ENCODE data around the gene CLCF1.
"Not testable (repeated sequence)": the region's sequence is repeated elsewhere in the genome, so short reads cannot be mapped to it uniquely, and the experiment has no call there.

CLCF1 gene

DNA sequence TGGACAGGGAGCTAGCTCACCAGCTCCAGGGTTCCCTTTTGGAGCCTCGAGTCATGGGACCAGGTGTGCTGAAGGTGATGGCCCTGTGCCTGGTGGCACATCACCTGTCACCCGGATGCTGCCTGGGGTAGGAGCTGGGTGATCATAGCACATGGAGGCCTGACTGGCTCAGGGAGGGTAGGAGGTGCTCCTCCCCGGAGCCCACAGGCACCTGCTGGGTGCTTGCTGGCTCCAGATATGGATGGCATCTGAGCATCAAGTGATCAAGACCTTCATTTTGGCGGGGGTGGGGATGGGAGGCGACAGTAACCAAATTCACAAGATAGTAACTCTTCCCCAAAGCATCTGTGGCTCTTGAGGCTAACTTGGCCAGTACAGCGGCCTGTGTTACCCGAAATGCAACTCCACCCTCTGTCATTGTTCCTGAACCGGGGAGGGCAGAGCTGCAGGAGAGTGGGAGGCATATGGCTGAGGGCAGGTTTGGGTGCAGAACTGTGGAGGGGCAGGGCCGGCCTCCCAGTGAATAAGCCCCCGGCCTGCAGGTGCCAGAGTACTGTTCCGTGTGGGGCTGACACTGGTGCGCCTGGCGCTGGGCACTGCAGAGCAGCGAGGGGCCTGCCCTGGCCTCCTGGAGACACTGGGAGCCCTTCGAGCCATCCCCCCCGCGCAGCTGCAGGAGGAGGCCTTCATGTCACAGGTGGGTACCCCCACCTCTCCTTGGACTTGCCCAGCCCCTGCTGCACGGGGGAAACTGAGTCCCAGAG, 35.2 kb upstream of the CLCF1 start:
- FAIRE-seq: no peak

DNA sequence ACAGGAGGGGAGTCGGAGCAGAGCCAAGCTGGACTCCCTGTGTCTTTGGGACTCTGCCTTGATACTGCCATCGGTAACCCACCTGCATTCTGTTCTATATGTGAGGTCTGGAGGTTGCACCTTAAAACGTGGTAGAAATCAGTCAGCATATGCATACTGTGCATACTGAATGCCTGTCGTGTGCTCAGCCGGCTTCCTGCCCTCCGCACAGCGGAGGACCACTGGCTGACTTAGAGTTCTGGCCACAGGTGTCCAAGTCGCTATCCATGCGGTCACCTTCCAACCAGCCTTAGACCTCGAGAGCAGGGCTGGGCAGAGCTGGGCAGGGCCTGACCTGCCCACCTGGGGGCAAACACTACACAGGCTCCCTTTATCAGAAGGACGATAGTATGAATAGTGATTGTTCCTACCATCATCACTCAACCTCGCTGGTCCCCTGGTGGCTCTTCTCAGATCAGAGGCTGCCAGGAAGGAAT, 34.3 kb upstream of the CLCF1 start:
- no peak for FAIRE-seq

DNA sequence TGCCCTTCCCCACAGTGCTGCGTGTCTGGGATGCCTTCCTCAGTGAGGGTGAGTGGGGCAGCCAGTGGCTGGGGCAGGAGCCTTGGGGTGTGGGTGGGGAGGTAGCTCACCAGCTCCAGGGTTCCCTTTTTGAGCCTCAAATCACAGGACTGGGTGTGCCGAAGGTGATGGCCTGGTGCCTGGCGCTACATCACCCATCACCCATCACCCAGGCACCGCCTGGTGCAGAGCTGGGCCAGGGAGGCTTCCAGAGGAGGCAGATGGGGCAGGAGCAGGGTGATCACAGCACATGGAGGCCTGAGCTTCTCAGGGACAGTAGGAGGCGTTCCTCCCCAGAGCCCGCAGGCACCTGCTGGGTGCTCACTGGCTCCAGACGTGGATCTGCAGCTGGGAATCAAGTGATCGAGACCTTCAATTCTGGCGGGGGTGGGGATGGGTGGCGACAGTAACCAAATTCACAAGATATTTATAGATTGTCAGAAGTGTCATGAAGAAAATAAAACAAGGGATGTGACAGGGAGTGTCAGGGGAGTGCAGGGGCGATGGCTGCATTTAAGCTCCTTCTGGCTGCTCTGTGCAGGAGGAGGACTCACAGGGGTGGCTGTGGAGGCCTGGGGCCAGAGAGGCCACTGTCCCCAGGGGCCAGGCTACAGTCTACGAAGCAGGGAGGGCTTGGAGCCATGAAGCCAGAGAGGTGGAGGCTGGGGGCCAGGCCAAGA, 33.7 kb upstream of the CLCF1 start:
- no peak for FAIRE-seq

DNA sequence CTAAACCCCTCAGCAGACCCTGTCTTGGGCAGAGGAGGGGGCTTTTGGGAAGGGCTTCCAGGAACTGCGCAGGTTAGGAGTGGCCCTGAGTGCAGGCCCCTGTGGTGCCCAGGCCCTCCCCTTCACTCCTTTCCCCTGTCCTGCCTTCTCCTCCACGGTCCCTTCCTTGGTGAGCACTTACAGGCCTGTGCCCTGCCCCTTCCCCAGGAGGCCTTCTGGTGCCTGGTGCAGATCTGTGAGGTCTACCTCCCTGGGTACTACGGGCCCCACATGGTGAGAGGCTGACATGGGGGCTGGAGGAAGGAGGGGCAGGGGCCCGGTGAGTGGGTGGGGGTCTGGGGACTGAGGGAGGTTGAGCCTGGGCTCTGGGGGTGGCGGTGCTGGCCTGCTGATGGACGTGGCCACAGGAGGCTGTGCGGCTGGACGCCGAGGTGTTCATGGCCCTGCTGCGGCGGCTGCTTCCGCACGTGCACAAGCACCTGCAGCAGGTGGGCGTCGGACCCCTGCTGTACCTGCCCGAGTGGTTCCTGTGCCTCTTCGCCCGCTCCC, 33.1 kb upstream of the CLCF1 start:
- FAIRE-seq: no peak

DNA sequence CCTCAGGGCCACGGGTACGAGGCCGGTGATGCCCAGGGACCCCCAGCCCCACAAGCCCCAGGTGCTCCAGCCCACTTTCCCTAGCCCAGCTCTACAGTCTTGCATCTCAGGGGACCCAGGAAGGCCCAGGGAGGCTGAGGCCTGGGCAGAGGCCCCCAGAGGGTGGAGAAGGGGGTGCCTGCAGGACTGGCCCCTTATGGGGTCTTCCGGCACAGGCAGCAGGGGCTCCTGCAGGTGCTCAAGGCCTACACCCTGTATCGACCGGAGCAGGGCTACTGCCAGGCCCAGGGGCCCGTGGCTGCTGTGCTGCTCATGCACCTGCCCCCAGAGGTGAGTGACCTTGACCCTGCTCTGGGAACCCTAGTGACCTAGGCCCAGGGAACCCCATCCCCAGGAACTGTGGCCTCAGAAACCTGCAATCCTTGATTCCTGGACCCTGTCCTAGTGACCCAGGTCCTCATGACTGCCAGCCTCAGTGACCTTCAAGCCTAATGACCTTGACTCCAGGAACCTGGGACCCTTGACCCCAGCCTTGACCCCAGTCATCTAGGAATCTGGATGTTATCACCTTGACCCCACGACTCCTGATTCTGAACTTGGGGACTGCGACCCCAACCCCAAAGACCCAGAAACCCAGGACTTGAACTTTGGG, 32.4 kb upstream of the CLCF1 start:
- FAIRE-seq: no peak

DNA sequence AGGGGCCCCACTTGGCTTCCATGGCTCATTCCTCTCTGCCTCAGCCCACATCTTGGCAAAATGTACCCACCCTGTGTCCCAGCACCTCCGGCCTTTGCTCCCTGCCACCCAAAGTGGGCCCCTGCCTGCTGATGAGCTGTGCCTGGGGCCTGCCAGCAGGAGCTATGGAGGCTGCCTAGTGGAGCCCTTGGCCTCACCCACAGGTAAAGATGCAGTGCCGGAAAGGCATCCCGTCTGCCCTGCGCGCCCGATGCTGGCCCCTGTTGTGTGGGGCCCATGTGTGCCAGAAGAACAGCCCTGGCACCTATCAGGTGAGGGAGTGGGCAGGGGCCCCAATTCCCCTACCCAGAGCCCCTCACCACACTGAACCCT, 31.8 kb upstream of the CLCF1 start:
- no peak for FAIRE-seq

DNA sequence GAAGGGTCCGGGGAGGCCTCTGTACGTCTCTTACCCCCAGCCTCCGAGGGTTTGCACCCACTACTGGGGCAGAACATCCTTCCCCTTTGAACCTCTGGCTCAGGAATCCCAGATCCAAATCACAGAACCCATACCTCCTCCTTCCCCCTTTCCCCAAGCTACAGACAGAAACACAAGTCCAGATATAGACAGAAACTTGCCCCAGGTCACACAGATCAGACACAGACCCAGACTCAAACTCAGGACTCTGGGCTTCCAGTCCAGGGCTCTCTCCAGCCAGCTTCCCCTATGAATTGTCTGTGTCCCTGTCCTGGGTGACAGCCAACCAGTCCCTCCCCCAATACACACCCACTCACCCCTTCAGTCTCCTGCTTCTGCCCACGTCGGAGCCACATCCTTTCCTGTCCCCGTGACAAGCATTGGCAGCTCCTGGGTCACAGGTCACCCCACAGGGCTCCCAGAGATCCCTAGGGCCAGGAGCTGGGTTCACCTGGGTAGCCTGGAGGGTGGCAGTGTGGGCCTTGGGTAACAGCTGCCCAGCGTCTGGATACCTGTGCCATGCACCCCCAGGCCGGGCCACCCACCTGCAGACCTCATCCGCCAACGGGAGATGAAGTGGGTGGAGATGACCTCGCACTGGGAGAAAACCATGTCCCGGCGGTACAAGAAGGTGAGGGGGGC, 31.3 kb upstream of the CLCF1 start:
- no peak for FAIRE-seq

DNA sequence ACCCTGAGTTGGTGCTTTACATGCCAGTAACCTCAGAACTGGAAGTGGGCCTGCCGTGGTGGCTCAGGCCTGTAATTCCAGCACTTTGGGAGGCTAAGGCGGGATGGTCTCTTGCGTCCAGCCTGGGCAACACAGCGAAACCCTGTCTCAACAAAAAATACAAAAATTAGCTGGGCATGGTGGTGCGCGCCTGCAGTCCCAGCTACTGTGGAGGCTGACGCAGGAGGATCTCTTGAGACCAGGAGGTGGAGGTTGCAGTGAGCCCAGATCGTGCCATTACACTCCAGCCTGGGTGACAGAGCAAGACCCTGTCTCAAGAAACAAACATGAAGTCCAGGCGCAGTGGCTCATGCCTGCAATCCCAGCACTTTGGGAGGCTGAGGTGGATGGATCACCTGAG, 29.7 kb upstream of the CLCF1 start:
- not testable (repeated sequence) for FAIRE-seq

DNA sequence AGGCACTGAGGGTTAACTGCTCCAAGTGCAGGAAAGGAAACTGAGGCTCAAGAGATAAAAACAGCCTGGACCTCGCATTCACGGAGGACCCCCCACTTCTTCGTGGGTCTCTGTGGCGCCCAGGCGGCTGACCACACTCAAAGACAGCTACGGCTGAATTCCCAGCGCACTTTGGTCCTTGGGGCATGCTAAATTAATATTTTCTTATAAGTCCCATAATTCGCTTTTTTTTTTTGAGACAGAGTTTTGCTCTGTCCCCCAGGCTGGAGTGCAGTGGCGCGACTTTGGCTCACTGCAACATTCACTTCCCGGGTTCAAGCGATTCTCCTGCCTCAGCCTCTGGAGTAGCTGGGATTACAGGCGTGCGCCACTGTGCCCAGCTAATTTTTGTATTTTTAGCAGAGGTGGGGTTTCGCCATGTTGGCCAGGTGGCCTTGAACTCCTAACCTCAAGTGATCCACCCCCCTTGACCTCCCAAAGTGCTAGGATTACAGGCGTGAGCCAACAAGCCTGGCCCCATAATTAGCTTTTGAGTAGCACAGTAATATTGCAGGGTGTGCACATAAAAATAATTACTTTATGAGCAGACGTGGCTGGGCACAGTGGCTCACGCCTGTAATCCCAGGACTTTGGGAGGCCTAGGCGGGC, 28.9 kb upstream of the CLCF1 start:
- FAIRE-seq: not testable (repeated sequence)

DNA sequence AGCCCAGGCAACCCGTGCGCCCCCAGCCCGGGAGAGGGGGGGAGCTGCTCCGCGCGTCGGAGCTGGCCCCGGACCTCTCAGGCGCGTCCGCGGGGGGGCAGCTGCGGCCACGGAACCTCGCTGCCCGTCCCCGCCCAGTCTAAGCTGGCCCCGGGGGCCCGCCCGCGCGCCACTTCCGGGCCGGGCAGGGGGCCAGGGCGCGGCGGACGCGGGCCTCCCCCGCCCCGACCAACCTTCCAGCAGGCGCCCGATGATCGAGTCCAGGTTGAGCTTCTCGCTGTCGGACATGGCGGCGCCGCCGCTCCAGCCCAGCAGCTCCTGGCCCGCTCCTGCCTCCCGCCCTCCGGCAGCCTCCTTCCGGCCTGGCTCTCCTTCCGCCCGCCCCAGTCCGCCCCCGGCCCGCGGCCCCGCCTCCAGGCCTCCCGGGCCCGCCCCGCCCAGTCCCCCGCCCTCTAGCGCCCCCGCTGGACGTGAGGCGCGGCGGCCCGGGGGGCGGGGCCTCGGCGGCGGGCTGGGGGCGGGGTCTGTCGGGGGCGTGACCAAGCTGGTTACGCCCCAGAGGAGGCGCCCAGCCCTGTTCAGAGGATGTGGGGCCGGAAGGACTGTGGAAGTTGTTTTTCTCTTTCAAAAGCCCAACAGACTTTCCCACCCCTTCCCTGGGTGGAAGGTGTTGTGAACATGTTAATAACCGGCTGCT, 28.2 kb upstream of the CLCF1 start, which contains the start of gene PPP1CA:
Gene PPP1CA, minus strand, starts transcription at position 364 of the 697 bp plus-strand sequence. Its CDS starts 76 bp downstream, at position 288.
- no peak for FAIRE-seq

DNA sequence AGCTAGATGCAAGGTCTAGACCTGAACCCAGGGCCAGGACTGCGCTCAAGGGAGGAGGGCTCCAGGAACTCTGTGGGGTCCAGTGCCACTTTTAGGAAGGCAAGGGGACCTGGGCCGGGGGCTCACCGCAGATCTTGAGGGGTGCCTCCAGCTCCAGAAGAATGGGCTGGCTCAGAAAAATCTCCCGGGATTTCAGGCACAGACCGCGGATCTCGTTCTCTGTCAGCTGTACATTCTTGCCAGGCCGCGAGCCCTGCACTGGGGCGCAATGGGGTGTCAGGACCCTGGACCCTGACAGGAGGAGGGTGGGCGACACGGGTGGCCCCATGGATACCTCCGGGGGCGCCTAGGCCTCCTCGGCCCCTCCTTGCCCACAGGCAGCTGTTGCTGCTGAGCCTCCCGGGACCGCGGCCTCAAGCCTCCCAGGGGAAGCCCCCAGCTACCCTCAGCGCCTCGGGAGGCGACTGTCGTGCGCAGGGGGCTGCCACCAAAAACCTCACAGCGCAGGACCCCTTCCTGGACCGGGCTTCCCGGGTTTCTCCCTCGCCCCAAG, 27.6 kb upstream of the CLCF1 start:
- no peak for FAIRE-seq

DNA sequence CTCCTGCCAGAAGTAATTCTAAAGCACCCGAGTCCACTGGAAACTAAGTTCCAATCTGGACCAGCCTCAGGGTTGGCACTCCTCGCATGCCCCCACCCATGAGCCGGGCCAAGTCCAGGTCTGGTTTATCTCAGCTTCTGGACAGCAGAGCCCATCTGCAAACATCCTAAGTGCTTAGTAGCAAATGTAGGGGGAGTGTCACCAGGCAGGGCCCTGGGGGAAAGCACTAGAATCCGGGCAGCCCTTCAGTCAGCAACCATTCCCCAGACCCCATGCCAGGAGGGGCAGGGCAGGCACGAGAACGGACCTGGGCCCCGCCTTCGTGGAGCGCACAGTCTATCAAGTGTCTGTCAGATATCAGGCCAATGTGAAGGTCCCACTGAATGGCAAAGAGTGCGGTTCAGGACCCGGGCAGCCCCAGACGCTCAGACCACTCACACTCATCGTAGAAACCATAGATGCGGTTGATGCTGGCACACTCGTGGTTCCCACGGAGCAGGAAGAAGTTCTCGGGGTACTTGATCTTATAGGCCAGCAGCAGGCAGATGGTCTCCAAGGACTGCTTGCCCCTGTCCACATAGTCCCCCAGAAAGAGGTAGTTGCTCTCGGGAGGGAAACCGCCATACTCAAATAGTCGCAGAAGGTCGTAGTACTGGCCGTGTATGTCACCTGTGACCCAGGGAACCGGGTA, 27.0 kb upstream of the CLCF1 start:
- FAIRE-seq: no peak

DNA sequence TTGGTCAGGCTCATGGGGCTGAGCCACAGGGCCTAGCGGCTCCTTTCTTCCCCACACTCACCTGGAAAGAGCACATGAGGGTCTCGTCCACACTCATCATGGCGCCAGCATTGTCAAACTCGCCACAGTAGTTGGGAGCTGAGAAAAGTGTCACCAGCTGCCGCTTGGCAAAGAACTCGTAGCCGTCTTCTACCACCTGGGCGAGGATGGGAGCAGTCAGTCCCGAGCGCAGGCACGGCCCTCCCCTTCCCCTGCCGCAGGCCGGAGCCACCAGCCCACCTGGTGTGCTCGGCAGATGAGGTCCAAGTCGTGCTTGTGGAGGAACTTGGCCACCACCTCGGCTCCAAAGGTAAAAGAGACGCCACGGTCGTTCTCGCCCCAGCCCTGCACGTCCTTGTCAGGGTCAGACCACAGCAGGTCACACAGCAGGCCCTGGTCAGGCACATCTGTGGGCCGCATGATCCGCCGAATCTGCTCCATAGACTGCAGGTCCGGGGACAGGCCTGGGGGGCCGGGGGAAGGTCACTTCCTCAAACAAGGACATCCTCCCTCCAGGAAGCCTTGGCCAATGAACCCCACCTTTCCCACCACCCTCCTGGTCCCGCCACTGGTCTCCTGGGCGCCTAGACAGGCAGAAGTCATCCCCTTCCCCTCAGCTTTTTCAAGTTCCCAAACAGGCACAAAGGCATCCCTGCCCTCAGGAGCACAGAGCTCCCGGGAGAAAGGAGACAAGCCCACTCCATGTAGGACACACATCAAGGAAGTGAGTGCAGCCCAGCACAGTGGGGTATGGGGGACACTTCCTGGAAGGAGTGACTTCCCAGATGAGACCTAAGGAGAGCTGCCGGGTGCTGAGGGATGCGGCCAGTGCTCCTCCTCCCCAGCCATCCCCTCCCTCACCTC, 25.5 kb upstream of the CLCF1 start:
- no peak for FAIRE-seq

DNA sequence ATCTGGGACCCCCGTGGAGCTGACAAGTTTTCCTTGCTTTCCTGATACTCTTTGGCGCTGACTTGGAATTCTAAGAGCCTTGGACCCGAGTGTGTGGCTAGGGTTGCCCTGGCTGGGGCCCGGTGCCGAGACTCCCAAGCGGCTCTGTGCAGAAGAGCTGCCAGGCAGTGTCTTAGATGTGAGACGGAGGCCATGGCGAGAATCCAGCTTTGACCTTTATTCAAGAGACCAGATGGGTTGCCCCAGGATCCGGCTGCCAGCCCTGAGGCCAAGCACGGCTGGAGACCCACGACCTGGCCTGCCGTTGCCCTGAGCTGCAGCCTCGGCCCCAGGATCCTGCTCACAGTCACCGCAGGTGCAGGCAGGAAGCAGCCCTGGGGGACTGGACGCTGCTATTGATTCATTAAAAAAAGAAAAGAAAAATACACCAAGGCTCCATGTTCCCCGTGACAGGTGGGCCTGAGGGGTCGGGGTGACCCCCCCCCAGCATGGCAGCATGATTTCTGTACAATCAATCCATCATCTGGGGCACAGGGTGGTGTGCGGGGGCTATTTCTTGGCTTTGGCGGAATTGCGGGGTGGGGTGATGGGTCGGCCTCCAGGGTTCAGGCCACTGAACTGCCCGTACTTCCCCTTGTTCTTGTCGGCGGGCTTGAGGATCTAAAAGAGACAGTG, 24.7 kb upstream of the CLCF1 start:
- no peak for FAIRE-seq

DNA sequence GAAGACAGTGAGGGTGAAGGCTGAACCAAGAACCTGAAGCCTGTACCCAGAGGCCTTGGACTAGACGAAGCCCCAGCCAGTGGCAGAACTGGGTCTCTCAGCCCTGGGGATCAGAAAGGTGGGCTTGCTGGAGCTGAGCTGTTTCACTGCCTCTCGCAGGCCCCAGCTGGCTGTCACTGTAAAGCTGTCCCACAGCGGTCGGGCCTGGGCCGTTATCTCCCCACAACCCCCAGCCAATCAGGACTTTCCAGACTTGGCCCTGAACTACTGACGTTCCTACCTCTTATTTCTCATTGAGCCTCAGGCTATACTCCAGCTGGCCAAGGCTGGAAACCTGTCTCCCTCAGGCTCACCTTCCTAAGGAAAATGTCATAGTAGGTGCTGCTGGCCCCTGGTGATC, 24.1 kb upstream of the CLCF1 start:
- FAIRE-seq: no peak

DNA sequence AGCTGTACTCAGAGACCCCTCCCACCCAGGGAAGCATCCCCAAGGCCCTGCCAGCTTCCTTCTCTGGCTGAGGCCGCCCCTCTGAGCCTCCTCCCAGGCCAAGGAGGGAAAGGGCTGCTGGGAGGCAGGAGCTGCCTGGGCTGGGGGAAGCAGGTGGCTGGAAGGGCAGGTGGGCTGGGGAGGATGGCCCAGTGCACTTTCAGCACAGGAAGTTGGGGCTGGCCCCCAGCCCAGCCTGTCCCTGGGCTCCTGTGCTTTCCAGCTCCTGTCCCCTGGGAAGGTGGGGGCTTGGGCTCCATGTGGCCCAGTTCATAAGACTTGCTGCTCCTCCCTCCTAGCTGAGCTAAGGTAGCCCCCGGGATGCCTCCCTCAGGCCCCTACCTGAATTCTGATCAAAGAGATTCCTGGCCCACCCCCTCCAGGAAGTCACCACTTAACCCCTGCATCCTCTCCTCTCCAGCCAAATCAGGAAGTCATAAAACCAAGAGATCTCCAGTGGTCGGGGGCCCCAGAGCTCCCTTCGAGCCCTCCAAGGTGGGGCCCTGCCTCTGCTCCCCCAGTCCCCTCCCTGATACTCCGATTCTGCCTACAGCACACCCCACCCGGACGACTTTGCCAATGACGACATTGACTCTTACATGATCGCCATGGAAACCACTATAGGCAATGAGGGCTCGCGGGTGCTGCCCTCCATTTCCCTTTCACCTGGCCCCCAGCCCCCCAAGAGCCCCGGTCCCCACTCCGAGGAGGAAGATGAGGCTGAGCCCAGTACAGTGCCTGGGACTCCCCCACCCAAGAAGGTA, 23.4 kb upstream of the CLCF1 start:
- no peak for FAIRE-seq

DNA sequence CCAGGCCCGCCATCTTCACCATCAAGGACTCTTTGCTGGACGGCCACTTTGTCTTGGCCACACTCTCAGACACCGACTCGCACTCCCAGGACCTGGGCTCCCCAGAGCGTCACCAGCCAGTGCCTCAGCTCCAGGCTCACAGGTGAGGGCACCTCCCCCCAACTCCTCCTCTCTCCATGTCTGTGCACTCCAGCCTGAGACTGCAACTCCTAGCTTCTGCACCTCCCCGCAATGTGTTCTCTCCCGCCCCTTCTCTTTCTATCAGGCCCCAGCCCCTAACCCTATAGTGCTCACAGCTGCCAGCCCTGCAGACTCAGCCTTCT, 22.8 kb upstream of the CLCF1 start:
- no peak for FAIRE-seq

DNA sequence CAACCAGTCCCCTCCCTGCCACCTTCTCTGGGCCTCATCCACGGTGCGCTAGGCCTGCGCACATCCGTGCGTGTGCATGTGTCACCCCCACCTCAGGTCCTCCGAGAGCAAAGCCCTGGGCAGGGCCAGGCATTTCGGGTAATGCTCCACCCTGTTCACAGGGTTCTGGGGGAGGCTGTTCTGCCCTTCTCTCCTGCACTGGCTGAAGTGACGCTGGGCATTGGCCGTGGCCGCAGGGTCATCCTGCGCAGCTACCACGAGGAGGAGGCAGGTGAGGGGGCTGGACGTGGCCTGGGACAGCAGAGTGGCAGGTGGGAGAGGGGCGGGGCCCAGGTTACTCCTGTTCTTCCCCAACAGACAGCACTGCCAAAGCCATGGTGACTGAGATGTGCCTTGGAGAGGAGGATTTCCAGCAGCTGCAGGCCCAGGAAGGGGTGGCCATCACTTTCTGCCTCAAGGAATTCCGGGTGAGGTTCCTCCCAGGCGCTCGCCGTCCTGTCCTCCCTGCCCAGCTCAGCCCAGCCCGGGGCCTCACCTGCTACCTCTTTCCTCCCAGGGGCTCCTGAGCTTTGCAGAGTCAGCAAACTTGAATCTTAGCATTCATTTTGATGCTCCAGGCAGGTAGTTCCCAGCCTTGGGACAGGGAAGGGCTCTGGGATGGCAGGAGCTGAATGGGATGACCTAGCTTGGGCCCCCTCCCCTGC, 22.3 kb upstream of the CLCF1 start:
- no peak for FAIRE-seq
